ENCODE results near the gene TMSB15C.

GRCh38 chrX:104098151-104098808 is 22.2 kb upstream of the TMSB15C start:
- TF ChIP-seq CTCF (IDR thresholded peaks at IDR 0.05) (peak; percentile 54 to 69 (median 60)), POLR2A (IDR thresholded peaks at IDR 0.05) (no peak)

Measured in adrenal gland (tissue), 5 donors.